ENCODE data around the gene HIF1AN. TPM values are rescaled to one million over a fixed set of nuclear protein-coding genes. Genes with fewer than 3 reads are reported as not detected.

HIF1AN gene
- total RNA-seq = 53.4 and 54.7 TPM in 2 replicates

DNA sequence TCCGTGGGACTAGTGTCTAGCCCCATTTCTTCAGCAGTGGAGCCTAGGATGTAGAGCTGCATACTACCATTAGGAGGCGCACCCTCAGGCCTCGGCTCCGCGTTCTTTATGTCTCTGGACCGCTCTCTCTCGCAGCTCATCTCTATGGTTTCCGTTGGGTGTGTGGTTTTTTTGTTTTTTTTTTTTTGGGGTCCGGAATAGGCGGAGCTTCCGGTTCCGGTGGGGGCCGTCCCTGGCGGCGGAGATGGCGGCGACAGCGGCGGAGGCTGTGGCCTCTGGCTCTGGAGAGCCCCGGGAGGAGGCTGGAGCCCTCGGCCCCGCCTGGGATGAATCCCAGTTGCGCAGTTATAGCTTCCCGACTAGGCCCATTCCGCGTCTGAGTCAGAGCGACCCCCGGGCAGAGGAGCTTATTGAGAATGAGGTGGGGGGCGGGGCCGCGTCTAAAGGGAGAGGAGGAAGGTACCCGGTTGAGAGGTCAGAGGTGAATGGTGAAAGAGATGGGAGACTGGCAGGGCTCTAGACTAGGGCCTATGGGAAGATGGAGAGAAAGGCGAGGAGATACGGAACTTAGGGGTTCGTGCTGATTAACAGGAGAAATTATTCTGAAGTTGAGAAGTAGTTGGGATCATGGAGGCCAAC lies at the start of gene HIF1AN:
TSS of gene HIF1AN (plus strand) at position 229 of the 639 bp plus-strand sequence. CDS start at position 245, 16 bp downstream.
- intact Hi-C loops (cut with micrococcal nuclease) = loop anchor here (1.0 to 10.0 kb wide), 5 partner anchors 27 to 1516 kb away; partner anchors contain the start of genes ERLIN1, MRPL43 and TWNK

GRCh38 chr10:100487529-100487928 lies 48.2 kb upstream of the HIF1AN start:
- intact Hi-C loops (cut with micrococcal nuclease) = no loop called here

DNA sequence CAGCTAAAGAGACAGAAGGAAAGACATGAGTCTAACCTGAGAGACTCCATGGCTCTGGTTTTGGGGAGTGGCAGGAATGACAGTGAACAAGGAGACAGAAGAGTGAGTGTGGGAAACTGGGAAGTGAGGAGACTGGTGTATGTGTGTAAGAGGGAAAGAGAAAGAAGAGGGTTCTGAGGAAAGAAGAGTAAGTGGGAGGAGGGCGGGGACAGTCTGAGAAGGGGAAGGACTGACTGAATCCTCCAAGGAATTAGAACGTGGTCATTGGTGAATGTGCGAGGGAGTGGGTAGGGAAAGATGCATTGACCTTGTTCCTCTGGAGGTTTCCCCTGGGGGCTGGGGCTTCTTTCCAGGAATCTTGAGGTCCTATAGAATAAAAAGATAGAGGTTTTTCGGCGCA lies 46.3 kb upstream of the HIF1AN start:
- intact Hi-C loops (cut with micrococcal nuclease) = no loop called here

DNA sequence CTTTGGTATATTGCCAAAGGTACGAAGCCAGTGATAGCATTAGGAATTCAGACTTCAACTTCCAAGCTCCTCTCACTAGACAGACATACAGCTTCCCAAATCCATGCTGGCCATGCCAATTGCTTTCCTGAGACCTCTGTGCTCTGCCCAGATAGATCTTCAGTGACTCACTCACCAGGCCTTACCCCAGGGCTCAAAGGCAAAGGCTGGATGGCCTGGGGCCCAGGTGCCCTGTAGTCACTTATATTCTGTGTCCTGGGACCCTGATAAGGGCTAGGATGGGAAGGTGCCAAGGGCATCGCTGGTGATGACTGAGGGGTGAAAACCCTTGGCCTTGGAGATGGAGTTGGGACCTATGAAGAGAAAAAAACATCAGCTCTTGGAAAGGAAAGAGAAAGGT lies 45.2 kb upstream of the HIF1AN start:
- intact Hi-C loops (cut with micrococcal nuclease) = no loop called here

- intact Hi-C loops (cut with micrococcal nuclease) = no loop called here
These were observed 39.2 kb upstream of the HIF1AN start for GRCh38 chr10:100496567-100496966.

DNA sequence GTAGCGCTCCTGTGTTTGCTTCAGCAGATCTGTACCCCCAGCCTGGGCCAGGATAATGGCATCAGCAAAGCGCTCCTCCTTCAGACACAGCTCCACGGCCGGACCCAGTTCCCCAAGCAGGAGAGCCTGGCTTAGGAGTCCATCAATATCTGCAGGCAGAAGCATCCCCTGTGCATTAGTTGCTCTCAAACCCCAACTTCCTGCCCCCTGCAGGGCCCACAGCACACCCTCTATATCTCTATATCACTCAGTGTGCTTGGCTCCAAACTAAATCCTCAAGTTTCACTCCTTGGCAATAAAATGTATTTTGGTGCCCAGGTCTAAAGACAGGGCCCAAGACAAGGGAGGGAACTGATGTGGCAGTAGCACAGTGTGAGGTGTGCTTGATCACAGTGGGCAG lies 37.7 kb upstream of the HIF1AN start:
- intact Hi-C loops (cut with micrococcal nuclease) = loop anchor here (2.0 kb wide), 1 partner anchor 15 kb away; no protein-coding TSS in a partner anchor

DNA sequence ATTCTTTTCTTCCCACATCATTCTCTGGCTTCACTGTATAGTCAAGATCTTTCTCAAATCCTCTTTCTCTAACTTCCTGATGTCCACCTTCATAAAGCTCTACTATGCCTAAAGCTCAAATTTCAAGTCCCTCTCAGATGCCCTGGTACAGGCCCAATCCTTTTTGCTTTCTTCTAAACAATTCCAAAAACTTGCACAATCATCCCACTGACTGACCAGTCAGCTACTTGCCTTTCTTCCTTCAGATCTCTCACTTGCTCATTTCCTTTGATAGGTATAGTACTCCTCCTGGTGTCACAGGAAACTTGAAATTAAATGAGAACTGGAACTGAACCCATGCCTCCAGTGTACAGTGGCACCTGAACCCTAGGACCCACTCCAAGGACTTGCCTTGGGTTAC lies 34.3 kb upstream of the HIF1AN start:
- intact Hi-C loops (cut with micrococcal nuclease) = no loop called here

DNA sequence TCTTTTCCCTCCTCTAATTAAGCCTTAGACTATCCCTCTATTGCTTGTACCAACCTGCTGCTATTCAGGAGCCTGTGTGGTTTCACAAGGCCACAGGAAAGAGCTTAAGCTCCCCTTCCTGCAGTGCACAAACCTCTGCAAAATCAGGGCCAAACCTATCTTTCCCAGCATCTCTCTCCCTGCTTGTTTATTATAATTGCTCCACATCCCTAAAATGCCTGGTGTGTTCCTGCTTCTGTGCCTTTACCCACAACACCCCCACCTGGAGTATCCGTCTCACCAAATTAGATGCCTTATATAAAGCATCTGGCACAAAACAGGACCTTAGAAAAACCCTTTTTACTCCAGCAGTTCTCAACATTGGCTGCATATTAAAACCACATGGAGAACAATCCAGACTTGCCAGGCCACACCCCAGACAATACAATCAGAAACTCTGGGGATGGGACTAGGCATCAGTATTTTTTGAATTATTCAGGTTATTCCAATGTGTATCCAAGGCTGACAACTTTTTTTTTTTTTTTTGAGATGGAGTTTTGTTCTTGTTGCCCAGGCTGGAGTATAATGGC lies 32.7 kb upstream of the HIF1AN start:
- intact Hi-C loops (cut with micrococcal nuclease) = no loop called here

DNA sequence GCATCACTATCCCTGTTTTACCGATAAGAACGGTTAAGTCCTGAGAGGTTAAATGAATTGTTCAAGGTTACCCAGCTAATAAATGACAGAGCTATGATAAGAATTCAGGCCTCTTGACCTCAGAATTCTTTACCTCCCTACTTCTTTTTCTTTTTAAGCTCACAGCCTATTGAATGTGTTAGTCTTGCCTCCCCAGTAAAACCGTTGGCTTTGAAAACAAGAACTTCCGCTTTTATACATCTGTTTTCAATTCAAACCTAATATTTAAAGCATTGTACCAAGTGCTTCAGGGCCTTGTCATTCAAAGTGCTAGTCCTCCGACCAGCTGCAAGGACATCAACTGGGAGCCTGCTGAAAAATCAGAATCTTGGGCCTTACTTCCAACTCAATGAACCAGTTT lies 31.6 kb upstream of the HIF1AN start:
- intact Hi-C loops (cut with micrococcal nuclease) = no loop called here

GRCh38 chr10:100505164-100505563 lies 30.6 kb upstream of the HIF1AN start:
- intact Hi-C loops (cut with micrococcal nuclease) = loop anchor here (5.0 kb wide), 1 partner anchor 218 kb away; the partner anchor contains the start of gene BLOC1S2

DNA sequence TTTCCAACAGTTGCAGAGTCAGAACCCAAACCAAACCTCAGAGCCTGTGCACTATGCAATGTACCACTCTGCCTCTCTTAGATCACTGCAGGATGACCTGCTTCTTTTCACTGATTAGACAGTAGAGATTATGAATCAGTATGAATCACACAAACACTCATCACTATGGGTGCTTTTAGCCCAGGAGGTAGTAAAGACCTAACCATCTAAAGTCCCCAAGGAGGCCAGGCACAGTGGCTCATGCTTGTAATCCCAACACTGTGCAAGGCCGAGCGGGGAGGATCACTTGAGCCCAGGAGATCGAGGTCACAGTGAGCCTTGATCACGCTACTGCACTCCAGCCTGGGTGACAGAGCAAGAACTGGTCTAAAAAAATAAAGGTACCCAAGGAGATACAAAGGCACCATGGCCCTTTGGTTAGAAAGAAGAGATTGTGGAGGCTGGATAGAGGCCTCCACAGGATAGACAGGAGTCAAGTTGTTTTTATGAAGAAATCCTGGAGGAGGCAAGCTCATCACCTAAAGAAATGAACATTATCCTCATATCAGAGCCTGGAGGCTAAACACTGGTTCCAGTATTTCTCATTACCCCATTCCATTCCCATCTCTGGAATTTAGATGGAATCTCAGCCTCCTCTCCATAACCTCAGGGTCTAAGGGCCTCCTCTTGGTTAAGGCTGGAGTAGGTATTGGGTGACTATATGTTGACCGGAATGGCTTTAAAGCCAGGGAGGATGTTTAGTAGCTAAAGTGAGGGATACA lies 29.0 kb upstream of the HIF1AN start:
- intact Hi-C loops (cut with micrococcal nuclease) = loop anchor here (5.0 kb wide), 1 partner anchor 219 kb away; the partner anchor contains the start of gene BLOC1S2

DNA sequence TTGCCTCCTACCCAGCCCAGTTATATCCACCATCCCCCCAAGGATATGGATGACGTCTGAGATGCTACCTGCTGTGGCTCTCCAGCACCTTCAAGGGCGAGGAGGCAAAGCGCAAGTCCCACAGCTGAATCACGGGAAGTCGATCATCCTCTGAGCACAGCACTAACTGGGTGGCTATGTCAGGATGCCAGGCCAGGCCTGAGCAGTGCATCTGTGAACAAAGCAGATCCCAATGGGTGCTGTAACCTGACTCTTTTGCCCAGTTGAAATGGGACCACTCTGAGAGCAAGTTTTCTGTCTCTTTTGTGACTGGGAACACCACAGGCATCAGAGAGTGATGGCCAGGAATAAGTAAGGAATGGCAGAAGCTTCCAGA lies 28.4 kb upstream of the HIF1AN start:
- intact Hi-C loops (cut with micrococcal nuclease) = loop anchor here (5.0 kb wide), 1 partner anchor 220 kb away; the partner anchor contains the start of gene BLOC1S2

GRCh38 chr10:100508266-100508665 lies 27.5 kb upstream of the HIF1AN start:
- intact Hi-C loops (cut with micrococcal nuclease) = loop anchor here (1.0 to 5.0 kb wide), 8 partner anchors 10 to 221 kb away; partner anchors contain the start of genes BLOC1S2 and HIF1AN

- intact Hi-C loops (cut with micrococcal nuclease) = loop anchor here (1.0 to 5.0 kb wide), 8 partner anchors 10 to 221 kb away; partner anchors contain the start of genes BLOC1S2 and HIF1AN
These were observed 27.0 kb upstream of the HIF1AN start for GRCh38 chr10:100508691-100509150.

GRCh38 chr10:100509241-100509840 lies 26.4 kb upstream of the HIF1AN start:
- intact Hi-C loops (cut with micrococcal nuclease) = loop anchor here (2.0 to 5.0 kb wide), 2 partner anchors 25 to 222 kb away; partner anchors contain the start of genes BLOC1S2 and HIF1AN

DNA sequence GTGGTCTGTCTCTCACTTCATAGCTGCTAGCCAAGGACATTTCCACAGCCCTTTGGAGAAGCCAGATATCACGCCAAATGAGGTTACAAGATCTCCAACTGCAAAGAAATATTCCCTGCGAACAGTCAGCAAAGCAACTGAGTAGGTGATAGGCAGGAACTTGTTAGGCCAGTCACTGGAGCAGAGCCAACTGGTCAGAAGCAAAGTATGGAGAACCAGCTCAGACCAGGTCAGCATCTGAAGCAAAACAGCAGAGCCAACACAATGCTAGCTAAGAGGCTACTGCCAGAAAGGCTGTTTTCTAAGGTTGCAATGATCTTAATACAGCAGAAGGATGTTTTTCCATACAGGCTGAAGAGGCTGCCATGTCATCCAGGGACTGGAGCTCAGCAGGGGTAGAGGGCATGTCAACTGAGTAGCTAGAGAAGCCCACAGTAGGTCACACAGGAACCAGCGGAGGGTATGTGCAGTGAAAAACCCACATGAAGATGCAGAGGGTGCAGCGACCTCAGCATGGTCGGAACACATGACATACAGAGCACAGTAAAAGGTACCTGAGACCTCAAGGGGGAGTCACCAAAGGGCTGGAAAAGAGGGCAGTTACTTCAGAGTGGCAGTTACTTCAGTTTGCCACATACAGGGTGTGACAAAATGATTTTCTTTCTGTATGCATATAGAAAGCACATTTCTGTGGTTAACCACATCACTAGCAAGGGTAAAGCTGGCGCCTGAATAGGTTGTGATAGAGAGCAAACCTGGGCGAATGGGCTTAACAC lies 25.0 kb upstream of the HIF1AN start:
- intact Hi-C loops (cut with micrococcal nuclease) = loop anchor here (1.0 kb wide), 3 partner anchors 18 to 163 kb away; partner anchors contain the start of gene SCD

DNA sequence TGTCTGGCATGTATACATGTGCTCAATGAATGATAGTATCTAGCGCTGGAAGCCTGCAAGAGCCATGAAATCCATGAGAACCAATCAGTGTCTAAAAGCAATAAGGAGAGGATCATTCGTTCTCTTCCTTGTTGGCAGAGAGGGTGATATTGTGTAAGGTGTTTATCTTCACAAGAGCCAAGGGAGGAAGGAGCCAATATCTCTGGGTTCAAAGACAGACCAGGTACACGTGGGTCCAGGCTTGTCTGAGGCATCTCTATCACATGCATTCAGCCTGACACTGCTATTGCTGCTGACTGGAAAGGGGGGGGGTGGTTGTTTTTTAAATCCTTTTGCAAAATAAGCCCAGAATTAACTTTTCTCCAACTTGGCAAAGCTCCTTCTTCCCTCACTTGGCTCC lies 20.1 kb upstream of the HIF1AN start:
- intact Hi-C loops (cut with micrococcal nuclease) = no loop called here

DNA sequence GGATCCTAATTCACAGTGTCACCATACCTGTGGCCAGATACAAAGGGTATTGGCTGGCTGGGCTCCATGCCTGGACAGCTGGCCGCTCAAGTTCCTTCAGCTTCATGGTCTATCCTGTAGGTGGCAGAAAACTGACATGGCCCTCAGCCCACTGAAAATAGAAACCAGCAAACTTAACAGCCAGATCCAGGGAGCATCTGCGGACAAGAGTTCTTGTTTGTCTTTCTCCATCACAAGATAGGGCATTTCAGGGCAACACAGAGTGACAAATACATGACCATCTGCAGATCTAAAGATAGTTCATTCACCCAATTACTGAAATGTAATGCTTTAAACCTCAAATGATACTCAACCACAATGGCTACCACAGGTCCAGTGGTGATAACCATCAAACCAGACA lies 18.9 kb upstream of the HIF1AN start:
- intact Hi-C loops (cut with micrococcal nuclease) = no loop called here

DNA sequence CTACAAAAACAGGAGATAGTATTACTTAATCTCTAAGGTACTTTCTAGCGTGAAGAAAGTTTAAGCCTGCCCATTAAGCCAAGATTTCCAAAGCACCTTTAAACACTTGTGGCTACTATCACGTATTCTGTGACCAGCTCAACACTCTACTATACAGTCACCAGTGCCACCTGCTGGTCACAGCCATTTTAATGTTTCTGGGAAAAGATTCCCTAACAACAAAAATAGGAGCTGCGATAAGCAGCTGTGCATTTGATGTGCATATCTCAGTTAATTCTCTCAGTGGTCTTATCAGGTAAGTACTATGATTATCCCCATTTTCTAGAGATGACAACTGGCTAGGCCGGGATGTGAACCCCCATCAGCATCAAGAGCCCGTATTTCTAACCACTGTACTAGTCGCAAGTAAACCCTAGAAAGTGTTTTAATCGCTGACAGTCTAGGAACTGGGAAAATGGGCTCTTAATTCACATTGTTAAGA lies 16.9 kb upstream of the HIF1AN start:
- intact Hi-C loops (cut with micrococcal nuclease) = loop anchor here (1.0 kb wide), 3 partner anchors 10 to 86 kb away; no protein-coding TSS in a partner anchor
